Esophagus squamous epithelium (tissue), 4 donors: ENCODE results near the gene NLK.

Experiments used
- CTCF ChIP-seq, 6 experiments: fragments of 450-650 bp in 4 of 6; fragments of 200-600 bp in 2 of 6; sonication (generic) in 2 of 6; IDR thresholded peaks; one replicate each; pipeline ENCODE4 v1.5.1; 2016 to 2019; ENCODE audit warnings: antibody characterized with exemption in 6 of 6, mild to moderate bottlenecking in 4 of 6, moderate library complexity in 4 of 6
- POLR2A ChIP-seq, 4 donors: fragments of 450-650 bp; IDR thresholded peaks; one replicate each; pipeline ENCODE4 v1.6.1; 2017; ENCODE audit warnings: antibody characterized with exemption in 4 of 4, mild to moderate bottlenecking in 4 of 4, moderate library complexity in 3 of 4

- TF ChIP-seq CTCF (IDR thresholded peaks at IDR 0.05): no peak
- no peak for TF ChIP-seq POLR2A (IDR thresholded peaks at IDR 0.05)
Measured at GRCh38 chr17:28118362-28118761, 75.9 kb downstream of the NLK start.
